Measurements from ENCODE around the gene RASL10B.

DNA sequence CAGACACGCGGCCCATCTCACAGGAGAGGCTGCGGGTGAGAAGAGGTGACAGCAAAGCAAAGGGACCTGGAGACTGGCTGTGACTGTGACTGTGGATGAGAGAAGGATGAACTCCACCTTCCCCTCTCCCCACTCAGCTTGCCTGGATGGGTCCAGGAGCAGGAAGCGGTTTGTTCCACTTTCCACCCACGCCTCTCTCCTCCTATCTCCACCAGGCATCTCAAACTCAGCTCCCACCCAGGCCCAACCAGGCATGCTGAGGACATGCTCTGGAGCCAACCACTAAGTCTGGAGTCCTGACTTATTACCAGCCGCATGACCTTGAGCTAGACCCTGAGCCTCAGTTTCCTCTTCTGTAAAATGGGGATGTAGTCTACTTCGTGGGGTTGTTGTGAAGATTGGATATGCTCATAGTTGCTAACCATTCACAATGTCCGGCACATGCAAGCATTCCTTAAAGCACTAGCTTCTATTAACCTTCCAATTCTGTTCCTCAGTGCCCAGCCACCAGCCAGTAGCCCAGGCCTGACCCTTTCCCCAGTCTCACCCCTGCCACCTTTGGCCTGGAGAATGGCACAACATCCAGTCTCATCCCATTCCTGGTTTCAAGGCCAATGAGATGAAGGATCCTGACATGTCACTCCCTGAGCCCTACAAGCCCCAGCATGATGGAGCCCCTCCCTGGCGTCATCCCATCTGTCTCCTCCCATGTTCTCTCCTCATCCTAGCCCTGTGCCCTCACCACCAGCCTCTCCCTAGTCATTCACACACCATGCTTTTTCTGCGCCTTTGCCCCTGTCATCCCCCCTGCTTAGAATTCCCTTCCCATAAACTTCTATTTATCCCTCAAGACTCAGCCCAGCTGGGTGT is 19.3 kb downstream of the RASL10B start:
- TF ChIP-seq POLR2A (IDR thresholded peaks at IDR 0.05): no peak
- TF ChIP-seq, protein P1, sequence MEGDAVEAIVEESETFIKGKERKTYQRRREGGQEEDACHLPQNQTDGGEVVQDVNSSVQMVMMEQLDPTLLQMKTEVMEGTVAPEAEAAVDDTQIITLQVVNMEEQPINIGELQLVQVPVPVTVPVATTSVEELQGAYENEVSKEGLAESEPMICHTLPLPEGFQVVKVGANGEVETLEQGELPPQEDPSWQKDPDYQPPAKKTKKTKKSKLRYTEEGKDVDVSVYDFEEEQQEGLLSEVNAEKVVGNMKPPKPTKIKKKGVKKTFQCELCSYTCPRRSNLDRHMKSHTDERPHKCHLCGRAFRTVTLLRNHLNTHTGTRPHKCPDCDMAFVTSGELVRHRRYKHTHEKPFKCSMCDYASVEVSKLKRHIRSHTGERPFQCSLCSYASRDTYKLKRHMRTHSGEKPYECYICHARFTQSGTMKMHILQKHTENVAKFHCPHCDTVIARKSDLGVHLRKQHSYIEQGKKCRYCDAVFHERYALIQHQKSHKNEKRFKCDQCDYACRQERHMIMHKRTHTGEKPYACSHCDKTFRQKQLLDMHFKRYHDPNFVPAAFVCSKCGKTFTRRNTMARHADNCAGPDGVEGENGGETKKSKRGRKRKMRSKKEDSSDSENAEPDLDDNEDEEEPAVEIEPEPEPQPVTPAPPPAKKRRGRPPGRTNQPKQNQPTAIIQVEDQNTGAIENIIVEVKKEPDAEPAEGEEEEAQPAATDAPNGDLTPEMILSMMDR (IDR thresholded peaks at IDR 0.05): no peak

Data from thyroid gland (tissue), 4 donors.